Fibroblast of upper back skin (primary cell): ENCODE data around the gene PLEKHA6.
"Not testable (repeated sequence)": the region's sequence is repeated elsewhere in the genome, so short reads cannot be mapped to it uniquely, and the experiment has no call there.

Experiments used
- DNase-seq: peaks from one replicate; pipeline ENCODE4 v3.0.0-alpha.2; 2013

PLEKHA6 gene

GRCh38 chr1:204334455-204334854 lies 25.3 kb downstream of the PLEKHA6 start:
- DNase-seq: no peak

- DNase-seq: no peak
These were observed 26.3 kb downstream of the PLEKHA6 start for GRCh38 chr1:204333427-204333826.

GRCh38 chr1:204331847-204332487 lies 27.8 kb downstream of the PLEKHA6 start:
- no peak for DNase-seq

GRCh38 chr1:204331275-204331674 lies 28.5 kb downstream of the PLEKHA6 start:
- DNase-seq: no peak

DNA sequence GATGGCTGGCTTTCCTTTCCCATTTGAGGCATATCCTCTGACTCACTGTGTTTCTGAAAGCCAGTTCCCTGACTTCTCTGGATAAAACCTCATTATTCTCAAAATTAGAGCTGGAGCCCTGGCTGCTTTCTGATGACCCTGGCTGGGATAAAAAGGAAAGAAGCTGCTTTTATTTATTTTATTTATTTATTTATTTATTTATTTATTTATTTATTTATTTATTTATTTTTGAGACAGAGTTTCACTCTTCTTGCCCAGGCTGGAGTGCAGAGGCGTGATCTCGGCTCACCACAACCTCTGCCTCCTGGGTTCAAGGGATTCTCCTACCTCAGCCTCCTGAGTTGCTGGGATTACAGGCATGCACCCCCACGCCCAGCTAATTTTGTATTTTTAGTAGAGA lies 31.9 kb downstream of the PLEKHA6 start:
- not testable (repeated sequence) for DNase-seq

DNA sequence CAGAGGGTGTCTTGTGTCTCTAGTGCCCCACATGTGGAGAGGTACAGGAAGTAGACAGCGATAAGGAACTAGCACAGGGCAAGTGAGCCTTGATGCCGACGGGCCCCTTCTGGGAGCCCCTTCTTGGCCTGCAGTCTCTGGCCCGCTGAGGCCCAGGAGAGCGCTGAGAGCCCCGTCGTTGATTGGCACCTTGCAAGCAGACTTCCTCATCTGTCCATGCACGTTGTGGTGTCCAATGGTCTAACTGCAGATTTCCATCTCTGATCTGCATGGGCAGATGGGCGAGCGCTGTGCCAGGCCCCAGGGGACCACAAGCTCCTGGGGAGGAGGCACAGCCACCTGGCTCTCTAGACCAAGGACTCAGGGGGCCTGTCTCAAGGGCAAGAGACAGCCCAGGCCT lies 32.4 kb downstream of the PLEKHA6 start:
- DNase-seq: no peak

DNA sequence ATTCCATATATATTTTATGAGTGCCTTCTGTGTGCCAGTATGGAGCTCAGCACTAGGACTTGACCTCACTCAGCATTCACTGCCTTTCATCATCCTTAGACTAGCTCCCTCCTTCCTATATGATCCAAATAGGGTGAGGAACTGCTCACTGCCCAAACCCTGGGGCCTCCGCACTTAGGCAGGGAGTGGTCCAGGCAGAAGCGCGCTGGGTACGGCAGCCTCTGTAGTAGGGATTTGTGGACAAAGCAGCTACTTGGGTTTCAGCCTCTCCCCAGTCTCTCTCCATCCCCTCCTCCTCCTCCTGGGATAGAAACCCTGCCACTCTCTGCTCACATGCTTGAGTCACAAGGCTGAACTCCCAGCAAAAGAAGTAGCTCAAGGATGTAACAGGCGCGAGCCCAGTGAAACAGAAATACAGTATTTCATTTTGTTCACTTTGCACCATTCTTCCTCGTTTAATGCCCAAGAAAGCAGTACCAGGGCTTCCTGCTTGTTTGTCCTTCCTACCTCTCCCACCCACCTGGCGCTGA lies 32.9 kb downstream of the PLEKHA6 start:
- DNase-seq: no peak

DNA sequence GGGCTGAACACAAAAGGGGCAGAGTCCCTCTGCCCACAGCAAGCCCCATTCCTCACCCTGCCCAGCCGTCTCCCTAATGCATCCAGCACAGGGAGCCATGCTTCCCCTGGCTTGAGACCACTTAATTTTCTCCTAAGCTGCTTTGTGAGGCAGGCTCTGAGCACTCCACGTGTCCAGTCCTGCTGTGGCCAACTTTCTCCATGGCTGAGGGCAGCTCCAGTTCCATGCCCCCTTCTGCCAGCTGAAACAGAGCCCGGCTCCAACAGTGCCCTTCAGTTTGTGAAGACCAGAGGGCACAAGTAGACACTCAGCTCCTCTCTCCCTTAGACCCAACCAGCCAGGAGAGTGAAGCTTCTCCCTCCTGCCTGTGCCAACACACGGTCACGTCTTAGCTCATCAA lies 33.8 kb downstream of the PLEKHA6 start:
- no peak for DNase-seq

DNA sequence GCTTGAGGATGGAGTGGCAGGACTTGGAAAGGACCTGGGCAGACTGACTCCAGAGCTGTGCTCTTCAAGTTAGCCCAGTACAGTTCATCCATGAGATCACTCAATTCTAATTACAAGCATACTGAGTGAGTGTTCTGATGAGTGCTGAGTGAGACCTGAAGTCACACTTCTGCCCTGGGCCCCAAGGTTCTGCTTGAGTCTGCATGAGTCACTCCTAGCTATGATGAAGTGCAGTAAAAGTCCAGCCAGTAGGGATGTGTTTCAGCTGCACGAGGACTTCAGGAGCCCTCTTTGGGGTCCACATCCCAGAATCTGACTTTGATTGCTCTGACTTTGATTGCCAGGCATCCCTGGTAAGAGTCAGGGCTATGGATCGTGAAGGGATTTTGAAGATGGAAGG lies 35.8 kb downstream of the PLEKHA6 start:
- DNase-seq: peak; percentile 53

DNA sequence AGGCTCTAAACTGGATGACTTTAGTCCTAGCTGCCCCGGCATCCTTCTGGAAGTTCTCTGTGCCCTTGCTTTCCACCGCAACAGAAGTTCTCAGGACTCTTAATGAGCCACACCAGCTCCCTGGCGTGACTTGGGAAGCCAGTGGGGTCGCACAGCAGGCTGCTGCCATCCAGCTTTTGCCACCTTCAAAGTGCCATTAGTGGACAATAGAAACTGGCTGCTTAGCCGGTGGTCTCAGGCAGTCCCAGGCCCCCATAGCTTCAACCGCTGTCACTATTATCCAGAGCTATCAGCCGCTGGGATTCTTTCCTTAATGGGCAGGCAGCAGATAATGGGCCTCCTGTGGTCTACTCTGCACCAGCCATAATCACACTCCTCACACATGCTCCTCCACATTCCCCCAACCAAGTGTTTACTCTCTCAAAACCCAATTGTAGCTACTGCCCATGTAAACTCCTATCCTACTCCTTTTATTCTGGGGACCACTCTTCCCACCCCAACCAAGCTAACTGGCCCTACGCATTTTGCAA lies 37.3 kb downstream of the PLEKHA6 start:
- DNase-seq: no peak

GRCh38 chr1:204321665-204322064 lies 38.1 kb downstream of the PLEKHA6 start:
- DNase-seq: no peak

GRCh38 chr1:204321051-204321450 lies 38.7 kb downstream of the PLEKHA6 start:
- DNase-seq: no peak

DNA sequence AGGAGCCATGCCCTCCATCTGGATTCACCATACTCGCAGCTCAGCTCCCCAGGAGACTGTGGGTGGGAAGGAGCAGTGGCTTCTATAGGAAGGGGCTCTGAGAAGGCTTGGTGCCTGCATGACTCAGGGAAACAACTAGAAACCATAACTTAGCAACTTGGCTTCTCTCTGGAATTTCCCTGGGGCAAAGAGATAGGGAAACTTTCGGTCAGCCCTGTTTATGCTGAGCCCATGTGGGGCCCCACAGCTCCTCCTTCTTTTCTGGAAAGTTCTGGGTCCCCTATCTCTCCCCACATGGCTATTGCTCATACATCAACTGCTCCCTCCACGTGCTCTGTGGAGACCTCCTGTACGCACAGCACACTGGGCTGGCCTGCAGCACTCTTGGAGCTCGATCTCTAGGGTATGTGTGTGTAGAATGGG lies 39.3 kb downstream of the PLEKHA6 start:
- peak; percentile 59 for DNase-seq

DNA sequence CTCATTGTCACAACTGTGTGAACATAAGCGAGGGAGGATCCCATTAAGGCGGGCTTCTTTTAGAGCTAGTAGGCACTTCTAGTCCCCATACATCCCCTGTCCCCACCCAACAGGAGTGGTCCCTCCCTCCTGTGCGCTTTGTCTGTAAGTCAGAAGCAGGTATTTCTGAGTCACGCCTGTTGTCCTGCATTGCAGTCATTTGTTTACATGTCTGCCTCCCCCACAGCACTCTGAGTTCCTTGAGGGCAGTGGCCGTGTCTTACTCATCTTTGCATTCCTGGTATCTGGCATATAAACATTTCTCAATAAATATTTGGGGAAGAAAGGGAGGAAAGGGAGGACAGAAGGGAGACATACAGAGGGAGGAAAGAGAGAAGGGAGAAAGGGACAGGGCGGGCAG lies 40.3 kb downstream of the PLEKHA6 start:
- peak; percentile 73 for DNase-seq

GRCh38 chr1:204319027-204319426 lies 40.7 kb downstream of the PLEKHA6 start:
- DNase-seq: no peak

- DNase-seq: no peak
These were observed 41.4 kb downstream of the PLEKHA6 start for GRCh38 chr1:204318324-204318723.

DNA sequence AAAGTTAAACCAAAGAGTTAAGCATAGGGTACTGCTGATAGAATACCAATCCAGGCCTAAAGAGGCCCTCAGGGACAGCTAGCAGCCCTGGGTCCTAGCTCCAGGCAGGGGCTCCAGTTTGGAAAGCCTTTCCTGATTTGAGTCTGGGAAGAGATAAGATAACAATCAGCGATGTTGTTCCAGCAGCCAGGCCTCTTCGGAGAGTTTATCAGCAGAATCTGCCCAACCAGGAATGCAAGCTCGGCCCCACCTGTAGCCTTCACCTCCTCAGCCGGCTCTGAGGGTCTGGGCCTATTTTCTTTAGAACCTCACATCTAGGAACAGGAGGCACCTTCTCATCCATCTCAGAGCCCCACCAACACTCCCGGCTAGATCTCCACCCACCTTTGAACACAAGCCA lies 42.6 kb downstream of the PLEKHA6 start:
- DNase-seq: no peak

DNA sequence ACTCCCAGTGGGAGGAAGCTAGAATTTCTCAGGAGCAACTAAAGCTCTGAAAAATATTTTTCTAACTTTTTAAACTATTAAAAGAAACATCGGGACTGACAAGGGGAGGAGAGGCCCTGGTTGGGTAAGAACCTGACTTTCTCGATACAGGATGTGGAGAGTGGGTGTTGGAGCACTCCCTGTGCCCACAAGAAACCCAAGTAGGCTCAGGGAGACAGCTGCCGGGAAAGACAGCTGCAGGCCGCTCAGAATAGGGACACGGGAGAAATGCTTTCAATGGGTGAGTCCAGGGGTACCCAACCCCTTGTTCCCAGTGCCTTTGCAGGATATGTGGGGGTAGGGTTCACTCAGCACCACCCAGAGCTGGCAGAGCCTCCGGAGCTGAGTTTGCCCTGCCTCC lies 43.6 kb downstream of the PLEKHA6 start:
- no peak for DNase-seq

GRCh38 chr1:204314893-204315658 lies 44.7 kb downstream of the PLEKHA6 start:
- no peak for DNase-seq

DNA sequence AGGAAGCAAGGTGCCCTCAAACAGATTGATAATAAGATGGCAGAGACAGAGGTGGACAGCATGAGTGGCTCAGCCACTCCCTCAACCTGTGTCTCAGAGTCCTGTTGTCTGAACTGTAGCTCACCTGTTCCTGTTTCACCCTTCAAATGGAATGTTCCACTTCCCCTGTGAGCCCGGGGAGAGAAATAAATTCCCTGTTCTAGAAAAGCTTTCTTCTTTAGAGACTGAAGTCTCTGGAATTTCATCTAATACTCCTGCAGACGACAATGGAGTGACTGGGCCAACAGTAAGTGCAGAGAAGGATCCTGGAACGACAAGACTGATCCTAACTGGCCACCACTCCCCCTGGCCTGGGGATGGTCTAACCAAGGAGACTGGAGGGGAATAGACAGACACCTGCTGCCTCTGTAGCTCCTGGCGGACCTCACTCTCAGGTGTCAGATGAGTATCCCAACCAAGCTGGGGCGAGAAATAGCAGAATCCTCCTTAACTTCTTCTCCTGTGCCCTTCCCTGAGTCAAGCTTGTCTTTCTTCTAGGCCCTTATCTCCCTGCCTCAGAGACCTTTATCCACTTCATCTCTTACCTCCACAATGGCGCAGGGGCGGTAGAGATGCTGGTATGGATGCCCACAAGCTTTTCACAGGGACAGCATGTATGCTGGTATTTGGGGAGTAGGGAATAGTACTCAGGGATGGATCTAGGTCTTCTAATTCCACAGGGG lies 45.4 kb downstream of the PLEKHA6 start:
- no peak for DNase-seq

DNA sequence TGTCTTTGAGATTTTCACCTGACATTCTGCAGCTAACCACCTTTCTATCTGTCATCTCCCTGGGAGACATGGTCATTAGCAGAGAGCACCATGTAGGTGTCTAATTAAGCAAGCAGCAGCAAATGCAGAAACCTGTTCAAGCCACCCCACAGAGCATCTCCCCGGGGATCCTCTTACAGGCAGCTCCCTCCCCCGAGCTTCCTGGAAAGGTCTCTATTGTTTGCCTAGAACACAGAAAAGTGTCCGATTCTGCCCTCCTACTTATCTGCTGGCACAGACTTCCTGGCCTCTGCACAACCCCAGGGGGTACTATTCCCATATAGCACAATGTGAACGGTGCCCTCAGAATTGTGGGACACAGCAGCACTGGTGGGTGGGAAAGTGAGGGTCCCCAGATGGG lies 46.1 kb downstream of the PLEKHA6 start:
- no peak for DNase-seq

- not testable (repeated sequence) for DNase-seq
These were observed 48.8 kb downstream of the PLEKHA6 start for GRCh38 chr1:204310970-204311369.

DNA sequence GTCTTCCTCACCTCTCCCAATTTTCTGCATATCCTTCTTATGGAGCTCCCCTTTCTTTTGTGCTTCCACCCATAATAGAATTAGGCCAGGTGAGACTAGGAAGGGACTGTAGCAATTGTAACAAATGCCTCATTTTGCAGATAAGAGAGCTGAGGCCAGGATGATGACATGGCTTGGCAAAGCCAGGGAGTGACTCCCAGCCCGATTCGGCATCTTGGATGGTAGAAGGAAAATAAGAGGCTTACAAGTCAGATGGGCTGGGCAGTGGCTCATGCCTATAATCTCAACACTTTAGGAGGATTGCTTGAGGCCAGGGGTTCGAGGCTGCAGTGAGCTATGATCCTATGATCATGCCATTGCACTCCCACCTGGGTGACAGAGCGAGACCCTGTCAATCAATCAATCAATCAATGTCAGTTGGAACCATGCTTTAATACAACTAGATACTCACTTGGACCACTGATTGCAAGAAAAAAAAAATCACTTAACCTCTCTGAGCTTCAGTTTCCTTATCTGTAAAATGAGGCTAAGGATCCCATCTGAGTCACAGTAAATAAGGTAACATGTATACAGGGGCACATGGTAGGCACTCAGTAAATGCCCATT lies 51.6 kb downstream of the PLEKHA6 start:
- no peak for DNase-seq
